ENCODE results near the gene PAN2.

PAN2 gene

DNA sequence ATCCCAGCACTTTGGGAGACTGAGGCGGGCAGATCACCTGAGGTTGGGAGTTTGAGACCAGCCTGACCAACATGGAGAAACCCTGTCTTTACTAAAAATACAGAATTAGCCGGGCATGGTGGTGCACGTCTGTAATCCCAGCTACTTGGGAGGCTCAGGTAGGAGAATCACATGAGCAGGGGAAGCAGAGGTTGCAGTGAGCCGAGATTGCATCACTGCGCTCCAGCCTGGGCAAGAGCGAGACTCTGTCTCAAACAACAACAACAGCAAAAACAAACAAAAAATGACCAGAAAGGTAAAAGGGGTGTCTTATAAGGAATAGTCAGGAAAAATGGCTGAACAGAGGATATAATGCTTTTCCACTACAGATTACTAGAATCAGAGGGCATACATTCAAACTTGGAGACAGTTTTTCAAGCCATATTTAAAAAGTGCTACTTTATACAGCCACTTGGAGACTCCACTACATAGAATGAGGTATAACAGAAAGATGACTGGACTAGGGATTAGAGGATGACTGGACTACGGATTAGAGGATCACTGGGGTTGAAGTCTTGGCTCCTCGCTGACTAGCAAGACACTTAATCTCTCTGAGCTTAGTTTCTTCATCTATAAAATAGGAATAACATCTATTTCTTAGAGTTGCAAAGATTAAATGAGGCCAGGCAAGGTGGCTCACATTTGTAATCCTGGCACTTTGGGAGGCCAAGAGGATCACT is 28.8 kb downstream of the PAN2 start:
- peaks cover 55% of the 10 kb centered on the region for H3K36me3 ChIP-seq (ENCODE audit: control insufficient read depth, insufficient read depth, low read length)
- H3K9ac ChIP-seq (ENCODE audit: low read depth, low read length), result no peak overlapping the region
- H3K4me3 ChIP-seq (ENCODE audit: low read depth, low read length), result no peak overlapping the region
- no peaks in the 10 kb centered on the region for H3K9me3 ChIP-seq (ENCODE audit: control insufficient read depth, insufficient read depth, low read length)
- H3K27me3 ChIP-seq (ENCODE audit: control insufficient read depth, insufficient read depth, low read length), result no peaks in the 10 kb centered on the region
- no peak overlapping the region for H3K27ac ChIP-seq (ENCODE audit: low read depth, low read length)
- peaks cover 8% of the 10 kb centered on the region for H3K4me1 ChIP-seq (ENCODE audit: control insufficient read depth, insufficient read depth, low read length)

DNA sequence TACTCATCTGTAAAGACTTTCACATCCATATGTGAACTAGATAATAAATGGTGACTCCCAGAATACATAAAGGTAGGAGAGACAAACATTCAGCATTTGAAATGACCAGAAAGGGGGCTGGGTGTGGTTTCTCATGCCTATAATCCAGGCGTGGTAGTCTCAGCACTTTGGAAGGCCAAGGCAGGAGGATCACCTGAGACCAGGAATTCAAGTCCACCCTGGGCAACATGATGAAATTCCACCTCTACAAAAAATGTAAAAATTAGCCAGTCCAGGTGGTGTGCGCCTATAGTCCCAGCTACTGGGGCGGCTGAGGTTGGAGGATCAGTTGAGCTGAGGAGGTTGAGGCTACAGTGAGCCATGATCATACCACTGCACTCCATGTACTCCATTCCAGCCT is 29.5 kb downstream of the PAN2 start:
- Histone ChIP-seq H3K27ac (ENCODE audit: low read depth, low read length) (no peak overlapping the region), H3K4me3 (ENCODE audit: low read depth, low read length) (no peak overlapping the region), H3K27me3 (ENCODE audit: control insufficient read depth, insufficient read depth, low read length) (no peaks in the 10 kb centered on the region), H3K4me1 (ENCODE audit: control insufficient read depth, insufficient read depth, low read length) (peaks cover 9% of the 10 kb centered on the region), H3K9ac (ENCODE audit: low read depth, low read length) (no peak overlapping the region), H3K9me3 (ENCODE audit: control insufficient read depth, insufficient read depth, low read length) (no peaks in the 10 kb centered on the region), H3K36me3 (ENCODE audit: control insufficient read depth, insufficient read depth, low read length) (peaks cover 50% of the 10 kb centered on the region)

DNA sequence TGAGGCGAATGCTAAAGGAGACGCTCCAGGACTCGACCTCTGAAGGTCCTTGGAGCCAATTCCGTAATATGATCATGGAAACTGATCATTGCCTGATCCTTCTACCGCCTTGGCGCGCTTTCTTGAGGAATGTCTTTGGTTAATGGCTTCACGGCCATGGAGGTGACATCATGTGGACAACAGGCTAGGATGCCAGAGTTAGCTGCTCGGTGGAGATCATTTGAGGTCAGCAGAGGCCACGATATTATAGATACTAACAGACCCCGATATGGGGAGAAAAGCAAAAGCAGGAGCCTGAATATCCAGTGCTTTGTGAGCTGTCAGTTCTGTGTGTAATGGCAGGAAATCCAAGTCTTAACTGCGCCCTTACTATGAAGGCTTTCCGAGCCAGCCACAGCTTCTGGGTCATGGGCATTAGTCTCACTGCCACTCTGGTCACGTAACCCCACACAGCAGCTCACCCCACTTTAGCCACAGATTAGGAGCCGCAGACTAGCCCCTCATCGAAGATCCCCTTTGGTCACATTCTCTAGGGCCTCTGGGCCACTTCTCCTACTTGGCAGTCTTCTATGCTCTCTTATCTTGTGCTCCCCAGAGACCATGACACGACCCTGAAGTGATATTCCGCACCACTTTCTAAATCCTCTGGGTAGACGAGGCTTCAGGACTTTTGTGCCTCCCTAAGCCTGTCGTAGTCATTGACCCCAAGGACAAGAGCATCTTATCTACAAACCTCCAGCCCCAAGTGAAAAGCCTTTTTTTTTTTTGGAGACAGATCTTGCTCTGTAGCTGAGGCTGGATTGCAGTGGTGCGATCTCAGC is 32.9 kb downstream of the PAN2 start:
- peak overlapping the region; percentile 88 for H3K27ac ChIP-seq (ENCODE audit: low read depth, low read length)
- H3K9me3 ChIP-seq (ENCODE audit: control insufficient read depth, insufficient read depth, low read length), result no peaks in the 10 kb centered on the region
- peaks cover 45% of the 10 kb centered on the region for H3K36me3 ChIP-seq (ENCODE audit: control insufficient read depth, insufficient read depth, low read length)
- H3K9ac ChIP-seq (ENCODE audit: low read depth, low read length), result peak overlapping the region; percentile 62
- H3K4me1 ChIP-seq (ENCODE audit: control insufficient read depth, insufficient read depth, low read length), result peaks cover 12% of the 10 kb centered on the region
- H3K27me3 ChIP-seq (ENCODE audit: control insufficient read depth, insufficient read depth, low read length), result no peaks in the 10 kb centered on the region
- H3K4me3 ChIP-seq (ENCODE audit: low read depth, low read length), result peak overlapping the region; percentile 98

DNA sequence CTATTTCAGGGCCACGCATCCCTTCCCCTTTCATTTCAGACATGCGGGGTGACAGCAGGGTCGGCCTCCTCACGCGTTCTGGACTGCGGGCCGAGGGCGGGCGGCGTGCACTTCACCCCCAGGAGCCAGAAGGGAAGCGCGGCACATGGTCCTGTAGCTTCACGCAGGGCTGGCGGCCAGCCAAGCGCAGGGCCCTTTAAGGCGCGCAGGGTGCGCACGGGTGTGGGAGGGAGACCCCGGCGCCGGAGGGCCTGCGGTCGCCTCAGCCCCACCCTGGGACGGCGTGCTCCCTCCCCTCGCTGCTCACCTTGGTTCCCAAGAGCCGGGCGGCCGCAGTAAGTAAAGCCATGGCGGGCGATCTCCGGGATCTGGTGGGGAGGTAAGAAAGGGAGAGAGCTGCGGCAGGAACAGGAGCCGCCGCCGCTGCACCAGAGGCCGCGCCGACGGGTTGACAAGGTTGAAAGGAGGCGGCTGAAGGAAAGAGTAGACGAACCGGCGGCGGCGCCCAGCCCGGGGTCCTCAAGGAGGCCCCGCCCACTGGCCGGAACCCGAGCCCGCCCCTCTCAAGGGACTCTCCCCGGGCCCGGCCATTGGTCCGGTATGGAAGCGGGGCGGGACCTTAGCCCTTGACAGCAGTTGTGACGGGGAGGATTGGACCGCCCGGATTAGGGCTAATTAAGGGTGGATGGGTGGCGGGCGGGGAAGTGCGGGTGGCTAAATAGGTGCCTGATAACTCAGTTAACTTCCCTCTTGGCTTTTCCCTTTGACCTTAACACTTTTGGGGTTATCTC is 33.8 kb downstream of the PAN2 start, which contains the start of gene CS:
Gene CS (minus strand): TSS at position 478 of the 791 bp plus-strand sequence. CDS start 129 bp downstream, at position 349.
- peaks cover 40% of the 10 kb centered on the region for H3K36me3 ChIP-seq (ENCODE audit: control insufficient read depth, insufficient read depth, low read length)
- peak within 1 kb of the TSS; percentile 88 for H3K27ac ChIP-seq (ENCODE audit: low read depth, low read length)
- no peaks in the 10 kb centered on the region for H3K27me3 ChIP-seq (ENCODE audit: control insufficient read depth, insufficient read depth, low read length)
- peaks cover 12% of the 10 kb centered on the region for H3K4me1 ChIP-seq (ENCODE audit: control insufficient read depth, insufficient read depth, low read length)
- H3K4me3 ChIP-seq (ENCODE audit: low read depth, low read length), result peak within 1 kb of the TSS; percentile 98
- no peaks in the 10 kb centered on the region for H3K9me3 ChIP-seq (ENCODE audit: control insufficient read depth, insufficient read depth, low read length)
- peak within 1 kb of the TSS; percentile 91 for H3K9ac ChIP-seq (ENCODE audit: low read depth, low read length)

DNA sequence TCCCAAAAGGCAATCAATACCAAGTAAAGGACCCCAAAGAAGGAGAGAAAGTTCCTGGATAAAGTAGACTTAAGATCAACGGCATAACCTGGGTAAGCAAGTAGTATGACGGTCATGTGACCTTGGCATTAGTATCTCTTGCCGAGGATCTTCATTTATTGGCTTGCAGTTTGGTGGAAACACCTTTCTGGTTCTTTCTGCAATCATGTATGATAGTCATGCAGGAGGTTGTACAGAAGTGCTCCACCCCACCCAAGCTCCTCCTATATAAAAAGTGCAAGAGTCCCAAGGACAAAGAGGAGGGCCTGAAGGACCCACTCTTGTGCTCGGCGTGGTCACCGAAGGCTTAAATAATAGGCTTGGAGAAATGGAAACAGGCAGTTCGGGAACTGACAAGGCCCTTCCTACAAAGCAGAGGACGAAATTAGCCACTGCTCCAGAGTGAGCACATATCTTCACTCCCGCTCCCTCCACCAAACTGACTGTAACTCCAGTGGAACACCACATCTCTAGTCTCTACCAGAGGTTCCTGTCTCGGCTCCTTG is 34.4 kb downstream of the PAN2 start:
- Histone ChIP-seq H3K27me3 (ENCODE audit: control insufficient read depth, insufficient read depth, low read length) (no peaks in the 10 kb centered on the region), H3K27ac (ENCODE audit: low read depth, low read length) (peak overlapping the region; percentile 87), H3K36me3 (ENCODE audit: control insufficient read depth, insufficient read depth, low read length) (peaks cover 36% of the 10 kb centered on the region), H3K4me3 (ENCODE audit: low read depth, low read length) (peak overlapping the region; percentile 98), H3K4me1 (ENCODE audit: control insufficient read depth, insufficient read depth, low read length) (peaks cover 12% of the 10 kb centered on the region), H3K9ac (ENCODE audit: low read depth, low read length) (peak overlapping the region; percentile 91), H3K9me3 (ENCODE audit: control insufficient read depth, insufficient read depth, low read length) (no peaks in the 10 kb centered on the region)

DNA sequence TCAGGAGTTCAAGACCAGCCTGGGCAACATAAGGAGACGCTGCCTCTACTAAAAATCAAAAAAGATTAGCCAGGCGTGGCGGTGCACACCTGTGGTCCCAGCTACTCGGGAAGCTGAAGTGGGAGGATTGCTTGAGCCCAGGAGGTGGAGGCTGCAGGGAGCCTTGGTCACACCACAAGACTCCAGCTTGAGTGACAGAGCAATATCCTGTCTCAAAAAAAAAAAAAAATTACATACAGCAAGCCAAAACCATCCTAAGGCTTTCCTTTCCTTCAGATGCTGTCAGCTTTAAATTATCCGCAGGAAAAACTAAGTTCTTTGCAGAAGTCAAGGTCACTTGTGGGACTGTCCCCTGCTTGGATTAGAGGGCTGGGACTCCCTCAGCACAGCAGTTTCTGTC is 35.0 kb downstream of the PAN2 start:
- peaks cover 34% of the 10 kb centered on the region for H3K36me3 ChIP-seq (ENCODE audit: control insufficient read depth, insufficient read depth, low read length)
- no peak overlapping the region for H3K9ac ChIP-seq (ENCODE audit: low read depth, low read length)
- H3K27ac ChIP-seq (ENCODE audit: low read depth, low read length), result no peak overlapping the region
- H3K4me3 ChIP-seq (ENCODE audit: low read depth, low read length), result peak overlapping the region; percentile 98
- H3K9me3 ChIP-seq (ENCODE audit: control insufficient read depth, insufficient read depth, low read length), result no peaks in the 10 kb centered on the region
- H3K27me3 ChIP-seq (ENCODE audit: control insufficient read depth, insufficient read depth, low read length), result no peaks in the 10 kb centered on the region
- H3K4me1 ChIP-seq (ENCODE audit: control insufficient read depth, insufficient read depth, low read length), result peaks cover 12% of the 10 kb centered on the region

DNA sequence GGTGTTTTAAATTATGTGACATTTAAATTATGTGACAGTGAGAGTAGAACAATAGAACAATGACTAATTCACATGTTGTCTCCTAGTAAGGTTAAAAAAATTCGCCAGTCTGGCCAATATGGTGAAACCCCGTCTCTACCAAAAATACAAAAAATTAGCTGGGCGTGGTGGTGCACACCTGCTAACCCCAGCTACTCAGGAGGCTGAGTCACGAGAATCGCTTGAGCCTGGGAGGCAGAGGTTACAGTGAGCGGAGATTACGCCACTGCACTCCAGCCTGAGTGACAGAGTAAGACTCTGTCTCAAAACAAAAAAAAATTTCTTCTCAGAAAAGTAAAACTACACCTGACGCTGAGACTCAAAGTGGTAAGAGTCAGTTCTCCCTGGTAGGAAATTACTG is 36.4 kb downstream of the PAN2 start:
- H3K9ac ChIP-seq (ENCODE audit: low read depth, low read length), result no peak overlapping the region
- H3K27me3 ChIP-seq (ENCODE audit: control insufficient read depth, insufficient read depth, low read length), result no peaks in the 10 kb centered on the region
- H3K4me3 ChIP-seq (ENCODE audit: low read depth, low read length), result no peak overlapping the region
- H3K36me3 ChIP-seq (ENCODE audit: control insufficient read depth, insufficient read depth, low read length), result peaks cover 36% of the 10 kb centered on the region
- no peaks in the 10 kb centered on the region for H3K9me3 ChIP-seq (ENCODE audit: control insufficient read depth, insufficient read depth, low read length)
- peaks cover 12% of the 10 kb centered on the region for H3K4me1 ChIP-seq (ENCODE audit: control insufficient read depth, insufficient read depth, low read length)
- H3K27ac ChIP-seq (ENCODE audit: low read depth, low read length), result no peak overlapping the region

DNA sequence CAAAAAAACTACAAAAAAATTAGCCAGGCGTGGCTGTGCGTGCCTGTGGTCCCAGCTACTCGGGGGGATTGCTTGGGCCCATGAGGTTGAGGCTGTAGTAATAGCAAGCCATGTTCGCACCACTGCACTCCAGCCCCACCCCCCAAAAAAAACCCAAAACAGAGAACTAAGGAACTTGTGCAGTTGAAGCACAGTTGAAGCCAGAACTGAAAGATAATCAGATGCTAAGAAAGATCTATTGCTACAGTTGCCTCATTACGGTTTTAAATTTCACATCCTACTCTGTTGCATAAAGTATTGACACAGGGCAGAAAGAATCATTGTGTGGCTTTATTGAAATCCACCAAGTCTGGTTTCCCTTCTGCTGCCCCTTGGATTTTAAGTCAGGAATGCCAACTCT is 37.5 kb downstream of the PAN2 start:
- Histone ChIP-seq H3K27me3 (ENCODE audit: control insufficient read depth, insufficient read depth, low read length) (no peaks in the 10 kb centered on the region), H3K4me1 (ENCODE audit: control insufficient read depth, insufficient read depth, low read length) (peaks cover 12% of the 10 kb centered on the region), H3K27ac (ENCODE audit: low read depth, low read length) (no peak overlapping the region), H3K9ac (ENCODE audit: low read depth, low read length) (no peak overlapping the region), H3K9me3 (ENCODE audit: control insufficient read depth, insufficient read depth, low read length) (no peaks in the 10 kb centered on the region), H3K4me3 (ENCODE audit: low read depth, low read length) (no peak overlapping the region), H3K36me3 (ENCODE audit: control insufficient read depth, insufficient read depth, low read length) (peaks cover 35% of the 10 kb centered on the region)

DNA sequence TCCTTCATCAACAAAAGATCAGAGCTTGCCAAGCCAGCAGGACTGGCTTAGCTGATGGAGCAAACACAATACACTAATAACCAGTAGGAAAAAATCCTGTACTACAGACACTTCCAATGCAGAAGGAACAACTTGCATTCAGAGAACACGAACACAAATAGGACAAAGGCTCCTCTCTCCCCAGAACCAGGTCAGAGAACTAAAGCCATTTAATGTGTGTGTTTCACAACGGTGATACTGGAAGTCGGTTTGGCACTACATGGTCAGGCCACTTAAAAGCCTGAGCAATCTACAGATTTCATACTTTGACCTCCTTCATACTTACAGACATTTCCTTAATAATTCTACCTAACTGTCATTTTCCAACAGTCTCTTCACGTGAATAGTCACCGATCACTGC is 40.0 kb downstream of the PAN2 start:
- peaks cover 47% of the 10 kb centered on the region for H3K36me3 ChIP-seq (ENCODE audit: control insufficient read depth, insufficient read depth, low read length)
- H3K4me3 ChIP-seq (ENCODE audit: low read depth, low read length), result no peak overlapping the region
- H3K9ac ChIP-seq (ENCODE audit: low read depth, low read length), result no peak overlapping the region
- no peaks in the 10 kb centered on the region for H3K4me1 ChIP-seq (ENCODE audit: control insufficient read depth, insufficient read depth, low read length)
- H3K27me3 ChIP-seq (ENCODE audit: control insufficient read depth, insufficient read depth, low read length), result no peaks in the 10 kb centered on the region
- H3K27ac ChIP-seq (ENCODE audit: low read depth, low read length), result no peak overlapping the region
- no peaks in the 10 kb centered on the region for H3K9me3 ChIP-seq (ENCODE audit: control insufficient read depth, insufficient read depth, low read length)

DNA sequence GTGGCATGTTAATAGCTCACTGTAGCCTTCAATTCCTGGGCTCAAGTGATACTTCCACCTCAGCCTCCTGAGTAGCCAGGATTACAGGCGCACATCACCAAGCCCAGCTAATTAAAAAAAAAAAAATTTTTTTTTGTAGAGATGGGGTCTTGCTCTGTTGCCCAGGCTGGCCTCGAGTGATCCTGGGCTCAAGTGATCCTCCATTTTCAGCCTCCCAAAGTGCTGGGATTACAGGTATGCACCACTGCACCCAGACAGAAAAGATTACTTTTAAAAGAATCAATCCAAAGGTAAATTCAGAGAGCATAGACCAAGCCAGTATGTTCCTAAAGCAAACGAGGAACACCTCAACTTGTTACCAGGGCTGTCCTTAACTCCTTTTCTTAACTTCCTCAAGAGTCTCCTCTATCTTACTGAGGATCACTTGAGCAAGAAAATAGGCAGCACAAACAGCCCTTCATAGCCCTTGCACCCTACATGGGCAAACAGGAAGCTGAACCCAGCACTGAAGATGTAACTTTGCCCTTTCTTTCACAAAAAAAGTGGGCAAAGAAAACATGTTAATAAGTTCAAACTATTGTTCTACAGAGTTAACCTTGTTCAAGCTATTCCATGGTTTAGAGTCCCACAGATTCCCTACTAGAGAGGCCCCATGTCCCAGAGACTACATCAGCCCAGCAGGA is 45.0 kb downstream of the PAN2 start:
- Histone ChIP-seq H3K9me3 (ENCODE audit: control insufficient read depth, insufficient read depth, low read length) (no peaks in the 10 kb centered on the region), H3K36me3 (ENCODE audit: control insufficient read depth, insufficient read depth, low read length) (peaks cover 46% of the 10 kb centered on the region), H3K9ac (ENCODE audit: low read depth, low read length) (no peak overlapping the region), H3K4me1 (ENCODE audit: control insufficient read depth, insufficient read depth, low read length) (peaks cover 6% of the 10 kb centered on the region), H3K27me3 (ENCODE audit: control insufficient read depth, insufficient read depth, low read length) (no peaks in the 10 kb centered on the region), H3K4me3 (ENCODE audit: low read depth, low read length) (no peak overlapping the region), H3K27ac (ENCODE audit: low read depth, low read length) (no peak overlapping the region)

Data from HUES48 (cell line).